Esophagus muscularis mucosa (tissue), 4 donors: ENCODE measurements around the gene ANKRD44. TPM values are rescaled to one million over a fixed set of nuclear protein-coding genes. Genes with fewer than 3 reads are reported as not detected.

ENCODE experiments used
- DNase-seq: peaks from one replicate; pipeline ENCODE4 v3.0.0-alpha.2; 2017; ENCODE audit errors: extremely low spot score
- H3K27ac ChIP-seq, 4 donors: fragments of 200-600 bp; sonication (generic); replicated peaks in 1 of 4; 1 replicate in 3 of 4; 2 replicates in 1 of 4; pipeline ENCODE4 v1.5.1; 2016 to 2019; ENCODE audit warnings: mild to moderate bottlenecking in 1 of 4
- H3K27me3 ChIP-seq, 4 donors: fragments of 200-600 bp; sonication (generic); one replicate each; pipeline versions ENCODE4 v1.5.1 to v1.6.0; 2016 to 2019
- H3K36me3 ChIP-seq, 4 donors: fragments of 200-600 bp; sonication (generic); one replicate each; pipeline ENCODE4 v1.5.1; 2016 to 2019
- H3K4me1 ChIP-seq, 4 donors: fragments of 200-600 bp; sonication (generic); one replicate each; pipeline ENCODE4 v1.5.1; 2016 to 2019
- H3K4me3 ChIP-seq, 4 donors: fragments of 200-600 bp; sonication (generic); 1 replicate in 2 of 4; 2 replicates in 2 of 4; pipeline ENCODE4 v1.5.1; 2016 to 2019; ENCODE audit warnings: mild to moderate bottlenecking in 4 of 4, moderate library complexity in 1 of 4
- H3K9me3 ChIP-seq, 4 donors: fragments of 200-600 bp; sonication (generic); 1 replicate in 3 of 4; 2 replicates in 1 of 4; pipeline ENCODE4 v1.5.1; 2016 to 2019
- EP300 ChIP-seq: sonication (generic); formaldehyde crosslinking; IDR thresholded peaks from one replicate; pipeline ENCODE4 v1.6.1; 2017; ENCODE audit warnings: antibody characterized with exemption
- POLR2A ChIP-seq: fragments of 450-650 bp; IDR thresholded peaks from one replicate; pipeline ENCODE4 v1.6.1; 2017; ENCODE audit warnings: antibody characterized with exemption, moderate library complexity, mild to moderate bottlenecking, low read depth
- POLR2AphosphoS5 ChIP-seq, 2 donors: sonication (generic); formaldehyde crosslinking; IDR thresholded peaks; one replicate each; pipeline ENCODE4 v1.6.1; 2017; ENCODE audit warnings: antibody characterized with exemption in 2 of 2
- WGBS: methylation state at CpG from one replicate; pipeline ENCODE4 v1.1.5; 2018; 5-methylcytosine and 5-hydroxymethylcytosine counted together
- intact Hi-C: fragments of 100-400 bp; cut with DNase I; formaldehyde crosslinking; loops from one replicate; pipeline ENCODE4 v1.15.1; 2023
- total RNA-seq, 4 donors: library from RNA; depleted of rRNA; stranded (reverse); fragments of >200 nt; gene quantifications; one replicate each; pipeline versions ENCODE4 v1.1.0 to v1.2.1, GENCODE V29; 2016
- TF ChIP-seq, protein P1 (sequence below), 3 experiments: fragments of 200-600 bp in 2 of 3; fragments of 450-650 bp in 1 of 3; sonication (generic) in 2 of 3; IDR thresholded peaks; one replicate each; pipeline ENCODE4 v1.5.1; 2017 to 2019; ENCODE audit warnings: antibody characterized with exemption in 3 of 3, mild to moderate bottlenecking in 2 of 3, moderate library complexity in 1 of 3

Gene ANKRD44
- total RNA-seq, 4 donors from 2014 or later: 41.4 to 76.6 (median 48.1) TPM

GRCh38 chr2:197315371-197315770, 4.8 kb upstream of the ANKRD44 start:
- DNase-seq: no peak
- peaks cover 6 to 11% (median 10%) of the 10 kb centered on the region in 4 donors for H3K4me1 ChIP-seq
- TF ChIP-seq EP300: no peak
- TF ChIP-seq, protein P1, sequence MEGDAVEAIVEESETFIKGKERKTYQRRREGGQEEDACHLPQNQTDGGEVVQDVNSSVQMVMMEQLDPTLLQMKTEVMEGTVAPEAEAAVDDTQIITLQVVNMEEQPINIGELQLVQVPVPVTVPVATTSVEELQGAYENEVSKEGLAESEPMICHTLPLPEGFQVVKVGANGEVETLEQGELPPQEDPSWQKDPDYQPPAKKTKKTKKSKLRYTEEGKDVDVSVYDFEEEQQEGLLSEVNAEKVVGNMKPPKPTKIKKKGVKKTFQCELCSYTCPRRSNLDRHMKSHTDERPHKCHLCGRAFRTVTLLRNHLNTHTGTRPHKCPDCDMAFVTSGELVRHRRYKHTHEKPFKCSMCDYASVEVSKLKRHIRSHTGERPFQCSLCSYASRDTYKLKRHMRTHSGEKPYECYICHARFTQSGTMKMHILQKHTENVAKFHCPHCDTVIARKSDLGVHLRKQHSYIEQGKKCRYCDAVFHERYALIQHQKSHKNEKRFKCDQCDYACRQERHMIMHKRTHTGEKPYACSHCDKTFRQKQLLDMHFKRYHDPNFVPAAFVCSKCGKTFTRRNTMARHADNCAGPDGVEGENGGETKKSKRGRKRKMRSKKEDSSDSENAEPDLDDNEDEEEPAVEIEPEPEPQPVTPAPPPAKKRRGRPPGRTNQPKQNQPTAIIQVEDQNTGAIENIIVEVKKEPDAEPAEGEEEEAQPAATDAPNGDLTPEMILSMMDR (IDR thresholded peaks at IDR 0.05): no peak
- TF ChIP-seq POLR2AphosphoS5 (IDR thresholded peaks at IDR 0.05): no peak
- TF ChIP-seq POLR2A: no peak
- H3K9me3 ChIP-seq: no peaks in the 10 kb centered on the region
- no peaks in the 10 kb centered on the region for H3K36me3 ChIP-seq
- intact Hi-C loops: loop anchor here (10.0 kb wide), 1 partner anchor 301 kb away; no protein-coding TSS in a partner anchor
- no peaks in the 10 kb centered on the region for H3K27me3 ChIP-seq
- H3K4me3 ChIP-seq: no peak overlapping the region
- H3K27ac ChIP-seq: no peak overlapping the region

GRCh38 chr2:197312186-197312585, 1.6 kb upstream of the ANKRD44 start:
- no peaks in the 10 kb centered on the region for H3K27me3 ChIP-seq
- H3K4me1 ChIP-seq: peaks cover 15 to 36% (median 34%) of the 10 kb centered on the region in 4 donors
- H3K27ac ChIP-seq: no peak overlapping the region
- WGBS: 100% methylated on average over 3 of the region's 3 CpGs
- no peak overlapping the region for H3K4me3 ChIP-seq
- TF ChIP-seq POLR2AphosphoS5 (IDR thresholded peaks at IDR 0.05): no peak
- no peak for TF ChIP-seq EP300
- no peak for TF ChIP-seq POLR2A
- TF ChIP-seq, protein P1 (IDR thresholded peaks at IDR 0.05): no peak
- no peaks in the 10 kb centered on the region for H3K36me3 ChIP-seq
- H3K9me3 ChIP-seq: no peaks in the 10 kb centered on the region
- intact Hi-C loops: loop anchor here (5.0 to 10.0 kb wide), 2 partner anchors 65 to 297 kb away; no protein-coding TSS in a partner anchor
- DNase-seq: no peak

DNA sequence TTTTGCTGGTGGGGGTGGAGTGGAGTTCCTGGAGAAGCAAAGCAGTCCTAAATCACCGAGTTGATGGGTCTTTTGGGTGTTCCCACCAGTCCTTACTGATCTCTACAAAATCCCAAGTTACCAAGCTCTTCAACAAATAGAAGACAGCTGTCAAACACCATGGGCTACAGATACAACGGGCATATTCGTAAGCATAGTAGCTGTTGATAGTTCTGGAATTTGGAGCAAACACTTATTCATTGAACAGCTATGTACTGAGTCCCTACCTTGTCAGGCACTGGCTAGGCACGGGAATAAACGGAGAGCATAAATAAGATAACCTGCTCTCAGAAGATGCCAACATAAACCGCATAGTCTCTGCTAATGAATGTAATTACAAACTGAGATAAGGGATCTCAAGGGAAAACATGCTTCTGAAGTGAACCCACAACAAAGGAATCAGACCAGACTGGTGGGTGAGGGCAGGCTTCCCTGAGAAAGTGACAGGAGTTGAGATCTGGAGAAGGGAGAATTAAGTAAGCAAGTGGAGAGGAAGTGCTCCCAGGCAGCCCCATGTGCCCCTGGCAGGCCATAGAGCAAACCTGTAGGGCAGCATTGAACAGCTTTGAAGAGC, 947 bp upstream of the ANKRD44 start:
- no peak for DNase-seq
- Histone ChIP-seq H3K4me3 (peak overlapping the region; percentile 84 to 93 (median 88)), H3K27ac (peak overlapping the region in 3 of 4 donors; percentile 77 to 85 (median 85)), H3K27me3 (no peaks in the 10 kb centered on the region), H3K36me3 (no peaks in the 10 kb centered on the region), H3K9me3 (no peaks in the 10 kb centered on the region), H3K4me1 (peaks cover 21 to 42% (median 40%) of the 10 kb centered on the region in 4 donors)
- 65% methylated on average over 6 of the region's 6 CpGs for WGBS
- TF ChIP-seq, protein P1 (IDR thresholded peaks at IDR 0.05): no peak
- TF ChIP-seq POLR2AphosphoS5 (IDR thresholded peaks at IDR 0.05): no peak
- no peak for TF ChIP-seq POLR2A
- no peak for TF ChIP-seq EP300
- intact Hi-C loops: loop anchor here (2.0 to 10.0 kb wide), 4 partner anchors 66 to 297 kb away; no protein-coding TSS in a partner anchor

DNA sequence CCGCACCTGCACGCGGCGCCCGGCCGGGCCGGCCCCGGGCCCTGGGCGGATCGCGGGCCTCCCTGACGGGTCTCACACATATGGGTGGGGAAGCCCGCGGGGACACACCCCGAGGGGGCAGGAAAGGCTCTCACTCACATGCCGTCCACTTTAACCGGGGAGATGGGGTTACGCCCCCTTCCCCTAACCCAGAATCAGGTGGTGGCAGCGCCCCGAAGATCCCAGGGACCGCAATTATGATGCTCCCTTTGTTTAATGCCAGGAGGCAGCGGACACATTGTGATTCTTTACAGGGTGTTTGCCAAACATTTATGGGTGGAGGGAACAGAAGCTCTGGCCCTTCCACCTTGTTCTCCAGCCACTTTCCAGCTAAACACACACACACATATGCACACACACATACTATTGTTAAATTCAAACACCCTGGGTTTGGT, 424 bp upstream of the ANKRD44 start:
- DNase-seq: no peak
- Histone ChIP-seq H3K9me3 (no peaks in the 10 kb centered on the region), H3K4me3 (peak overlapping the region; percentile 84 to 93 (median 88)), H3K36me3 (no peaks in the 10 kb centered on the region), H3K27ac (peak overlapping the region; percentile 77 to 88 (median 85)), H3K4me1 (peaks cover 26 to 47% (median 46%) of the 10 kb centered on the region in 4 donors), H3K27me3 (no peaks in the 10 kb centered on the region)
- TF ChIP-seq POLR2AphosphoS5 (IDR thresholded peaks at IDR 0.05): no peak
- TF ChIP-seq, protein P1 (IDR thresholded peaks at IDR 0.05): no peak
- WGBS: under 1% methylated on average over 15 of the region's 22 CpGs
- intact Hi-C loops: loop anchor here (2.0 to 10.0 kb wide), 4 partner anchors 66 to 296 kb away; no protein-coding TSS in a partner anchor
